ENCODE results near the gene STBD1. TPM values are rescaled to one million over a fixed set of nuclear protein-coding genes. Genes with fewer than 3 reads are reported as not detected.

The STBD1 gene
- total and polyA plus RNA-seq, 2 experiments from 2014 or later, result 2.0 to 2.6 TPM

- peak; percentile 34 to 63; a peak in 3 of 4 replicates for TF ChIP-seq CTCF (conservative IDR thresholded peaks at IDR 0.05; ENCODE audit: low read depth in 2 of 2)
- no peak for TF ChIP-seq ZNF114 (CRISPR knock-in tag; IDR thresholded peaks at IDR 0.05)
- no peak for TF ChIP-seq NANOG (IDR thresholded peaks at IDR 0.05; ENCODE audit: borderline replicate concordance)
- TF ChIP-seq ZNF462 (CRISPR knock-in tag; IDR thresholded peaks at IDR 0.05), result no peak
- no peak for TF ChIP-seq REST (IDR thresholded peaks at IDR 0.05; ENCODE audit: unreplicated experiment)
- Mint-ChIP-seq H3K9me3 (no peaks in the 10 kb centered on the region), H3K27me3 (ENCODE audit: insufficient read depth, low read depth, poor library complexity) (peaks cover 24% of the 10 kb centered on the region), H3K36me3 (ENCODE audit: low read depth) (peaks cover 4% of the 10 kb centered on the region; the same call in 1 of the 3 replicates), H3K27ac (no peak overlapping the region), H3K4me3 (peak overlapping the region; percentile 87), H3K4me1 (peaks cover 3% of the 10 kb centered on the region; the same call in 2 of the 3 replicates)
- H3K27me3 ChIP-seq (ENCODE audit: insufficient read depth), result peaks cover 30% of the 10 kb centered on the region
- no peaks in the 10 kb centered on the region for H3K36me3 ChIP-seq (ENCODE audit: insufficient read depth)
- no peaks in the 10 kb centered on the region for H3K79me2 ChIP-seq (replicated peaks; ENCODE audit: insufficient read depth)
- no peaks in the 10 kb centered on the region for H3K9me2 ChIP-seq (ENCODE audit: insufficient read depth)
- ATAC-seq (peak; percentile 79), DNase-seq (ENCODE audit: low spot score) (peak; percentile 87)
- peaks cover 13% of the 10 kb centered on the region; the same call in 1 of the 2 replicates for H3K4me1 ChIP-seq (ENCODE audit: insufficient read depth)
- H3K4me3 ChIP-seq, result peak overlapping the region; percentile 94
- H3K27ac ChIP-seq (ENCODE audit: low read depth), result no peak overlapping the region
- H2AFZ ChIP-seq, result peak overlapping the region; percentile 100
- no peaks in the 10 kb centered on the region for H3F3A ChIP-seq (replicated peaks; ENCODE audit: low read depth)
- H3K4me2 ChIP-seq, result peak overlapping the region; percentile 95
- H4K20me1 ChIP-seq (replicated peaks; ENCODE audit: insufficient read depth), result peaks cover 10% of the 10 kb centered on the region; the same call in 1 of the 2 replicates
Measured at GRCh38 chr4:76306882-76307659, 538 bp downstream of the STBD1 start.

Measured in GM23338 (cell line).